H9 (cell line): ENCODE data around the gene SORCS2. TPM values are rescaled to one million over a fixed set of nuclear protein-coding genes. Genes with fewer than 3 reads are reported as not detected.

ENCODE experiments used
- DNase-seq: peaks from one replicate; pipeline ENCODE4 v3.0.0-alpha.2; 2017
- H2AFZ ChIP-seq: one replicate; pipeline ENCODE4 v1.6.1; 2013; ENCODE audit warnings: mild to moderate bottlenecking, low read length, control low read depth, moderate library complexity
- H2AK5ac ChIP-seq: 2 replicates; pipeline ENCODE4 v1.6.1; 2013; ENCODE audit warnings: low read length, control low read depth, mixed read lengths; ENCODE audit not compliant: insufficient read length
- H2BK120ac ChIP-seq: one replicate; pipeline ENCODE4 v1.6.1; 2013; ENCODE audit warnings: low read depth, mild to moderate bottlenecking, low read length, control low read depth, inconsistent platforms; ENCODE audit not compliant: poor library complexity, severe bottlenecking
- H2BK12ac ChIP-seq: 2 replicates; pipeline ENCODE4 v1.6.1; 2013; ENCODE audit warnings: low read length, control low read depth, mixed read lengths, low read depth; ENCODE audit not compliant: insufficient read length
- H2BK15ac ChIP-seq: 2 replicates; pipeline ENCODE4 v1.6.1; 2013; ENCODE audit warnings: low read depth, low read length, control low read depth
- H2BK20ac ChIP-seq: one replicate; pipeline ENCODE4 v1.6.1; 2013; ENCODE audit warnings: low read depth, mild to moderate bottlenecking, low read length, control low read depth, inconsistent platforms; ENCODE audit not compliant: poor library complexity, severe bottlenecking
- H2BK5ac ChIP-seq: 2 replicates; pipeline ENCODE4 v1.6.1; 2013; ENCODE audit warnings: low read length, control low read depth, mixed read lengths; ENCODE audit not compliant: insufficient read length
- H3K14ac ChIP-seq: 2 replicates; pipeline ENCODE4 v1.6.1; 2013; ENCODE audit warnings: low read length, control low read depth; ENCODE audit not compliant: insufficient read depth
- H3K18ac ChIP-seq: 2 replicates; pipeline ENCODE4 v1.6.1; 2013; ENCODE audit warnings: low read depth, mild to moderate bottlenecking, mixed read lengths, low read length, control low read depth; ENCODE audit not compliant: insufficient read length
- H3K23ac ChIP-seq: 2 replicates; pipeline ENCODE4 v1.6.1; 2013; ENCODE audit warnings: low read length, control low read depth, mixed read lengths, low read depth; ENCODE audit not compliant: insufficient read length
- H3K23me2 ChIP-seq: 2 replicates; pipeline ENCODE4 v1.6.1; 2013; ENCODE audit warnings: low read depth, mild to moderate bottlenecking, mixed read lengths, low read length, control low read depth; ENCODE audit not compliant: insufficient read length, poor library complexity, severe bottlenecking
- H3K27ac ChIP-seq: 2 replicates; pipeline ENCODE4 v1.5.1; 2013; ENCODE audit warnings: low read length, control low read depth, mixed read lengths, low read depth; ENCODE audit not compliant: insufficient read length
- H3K27me3 ChIP-seq: 2 replicates; pipeline ENCODE4 v1.6.1; 2013; ENCODE audit warnings: low read length, control low read depth, inconsistent platforms; ENCODE audit not compliant: insufficient read depth
- H3K4ac ChIP-seq: 2 replicates; pipeline ENCODE4 v1.6.1; 2013; ENCODE audit warnings: low read depth, mild to moderate bottlenecking, control low read depth, inconsistent platforms, low read length, moderate library complexity
- H3K4me1 ChIP-seq: 2 replicates; pipeline ENCODE4 v1.6.1; 2013; ENCODE audit warnings: low read length, control low read depth, inconsistent platforms; ENCODE audit not compliant: insufficient read depth
- H3K4me2 ChIP-seq: 2 replicates; pipeline ENCODE4 v1.6.1; 2013; ENCODE audit warnings: low read length, control low read depth, mixed read lengths; ENCODE audit not compliant: insufficient read length, insufficient read depth
- H3K56ac ChIP-seq: 2 replicates; pipeline ENCODE4 v1.6.1; 2013; ENCODE audit warnings: low read depth, mild to moderate bottlenecking, mixed read lengths, low read length, control low read depth; ENCODE audit not compliant: insufficient read length
- H3K79me1 ChIP-seq: 2 replicates; pipeline ENCODE4 v1.6.1; 2013; ENCODE audit warnings: low read depth, mild to moderate bottlenecking, moderate library complexity, low read length, control low read depth, inconsistent platforms; ENCODE audit not compliant: insufficient read depth, poor library complexity, severe bottlenecking
- H3K79me2 ChIP-seq: 2 replicates; pipeline ENCODE4 v1.6.1; 2013; ENCODE audit warnings: low read length, control low read depth, inconsistent platforms; ENCODE audit not compliant: insufficient read depth
- H3K9ac ChIP-seq: 2 replicates; pipeline ENCODE4 v1.6.1; 2013; ENCODE audit warnings: low read length, control low read depth, mixed read lengths; ENCODE audit not compliant: insufficient read length; ENCODE audit errors: extremely low read depth
- H3K9me3 ChIP-seq: one replicate; pipeline ENCODE4 v1.6.1; 2013; ENCODE audit warnings: low read depth, low read length, inconsistent platforms; ENCODE audit not compliant: control insufficient read depth
- H3T11ph ChIP-seq: one replicate; pipeline ENCODE4 v1.6.1; 2013; ENCODE audit warnings: mild to moderate bottlenecking, low read length, control low read depth, inconsistent platforms
- H4K20me1 ChIP-seq: one replicate; pipeline ENCODE4 v1.6.1; 2013; ENCODE audit not compliant: control insufficient read depth, insufficient read length, insufficient read depth
- H4K5ac ChIP-seq: 2 replicates; pipeline ENCODE4 v1.6.1; 2013; ENCODE audit warnings: low read depth, mild to moderate bottlenecking, mixed read lengths, low read length, control low read depth; ENCODE audit not compliant: insufficient read length
- H4K8ac ChIP-seq: replicated peaks from 2 replicates; pipeline ENCODE4 v1.6.1; 2013; ENCODE audit warnings: low read length, control low read depth, mixed read lengths, low read depth; ENCODE audit not compliant: insufficient read length
- H4K91ac ChIP-seq: 2 replicates; pipeline ENCODE4 v1.6.1; 2013; ENCODE audit warnings: low read depth, mild to moderate bottlenecking, moderate library complexity, mixed read lengths, low read length, control low read depth; ENCODE audit not compliant: insufficient read length
- H3K27ac Mint-ChIP-seq, 3 experiments: 2 replicates in 2 of 3; 3 replicates in 1 of 3; pipeline ENCODE4 v1.8.0; 2020 to 2021; ENCODE audit warnings: mixed read lengths in 3 of 3, mild to moderate bottlenecking in 1 of 3, moderate library complexity in 1 of 3
- H3K27me3 Mint-ChIP-seq: 2 replicates; pipeline ENCODE4 v1.8.0; 2021; ENCODE audit warnings: low read depth, mild to moderate bottlenecking, moderate library complexity, mixed read lengths
- H3K36me3 Mint-ChIP-seq, 3 experiments: 2 replicates in 2 of 3; 3 replicates in 1 of 3; pipeline ENCODE4 v1.8.0; 2020 to 2021; ENCODE audit warnings: low read depth in 3 of 3, mixed read lengths in 3 of 3; ENCODE audit not compliant: insufficient read depth in 1 of 3
- H3K4me1 Mint-ChIP-seq, 2 experiments: 2 replicates each; pipeline ENCODE4 v1.8.0; 2020; ENCODE audit warnings: mixed read lengths in 2 of 2
- H3K4me3 Mint-ChIP-seq, 2 experiments: 2 replicates in 1 of 2; 3 replicates in 1 of 2; pipeline ENCODE4 v1.8.0; 2020 to 2021; ENCODE audit warnings: mild to moderate bottlenecking in 2 of 2, mixed read lengths in 2 of 2, moderate library complexity in 1 of 2
- H3K9me3 Mint-ChIP-seq, 2 experiments: 2 replicates in 1 of 2; 3 replicates in 1 of 2; pipeline ENCODE4 v1.8.0; 2020; ENCODE audit warnings: mild to moderate bottlenecking in 2 of 2, mixed read lengths in 2 of 2, moderate library complexity in 1 of 2
- CTCF ChIP-seq: fragments of 200-600 bp; sonication (generic); conservative IDR thresholded peaks from 3 replicates; pipeline ENCODE4 v1.8.0; 2021; ENCODE audit warnings: antibody characterized with exemption, mild to moderate bottlenecking
- WGBS: extraction: QIAGEN DNeasy Blood & Tissue Kit; methylation state at CpG from one replicate; pipeline ENCODE4 v1.1.7; 2013; ENCODE audit warnings: missing lambda C conversion rate, low lambda C conversion rate, mixed read lengths; ENCODE audit not compliant: insufficient read length; ENCODE audit errors: extremely low coverage; 5-methylcytosine and 5-hydroxymethylcytosine counted together
- total RNA-seq: library from RNA; stranded (reverse); gene quantifications from 2 replicates; pipeline ENCODE4 v1.2.1, GENCODE V29; 2021

Gene SORCS2
- total RNA-seq, 1 experiment from 2014 or later, result 0.57 TPM

DNA sequence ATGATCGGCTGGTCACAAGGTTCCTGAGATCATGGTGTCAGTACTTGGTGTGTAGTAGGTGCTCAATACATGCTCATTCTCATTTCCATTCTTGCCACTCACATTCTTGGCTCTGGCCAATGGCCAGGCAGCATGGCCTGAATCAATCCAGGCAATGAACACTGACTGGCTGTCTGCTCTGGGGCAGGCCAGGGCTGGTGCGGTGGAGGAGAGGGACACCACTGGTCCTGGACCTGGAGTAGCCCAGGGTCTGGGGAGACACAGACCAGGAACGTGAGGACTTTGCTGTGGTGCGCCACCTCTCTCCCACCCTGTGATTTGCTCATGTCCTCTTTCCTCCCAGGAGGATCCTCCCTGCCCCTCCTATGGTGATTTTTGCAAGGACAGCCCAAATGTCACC lies 122.9 kb downstream of the SORCS2 start:
- H4K8ac ChIP-seq, result no peak overlapping the region
- no peak overlapping the region for H3K56ac ChIP-seq
- no peak for DNase-seq
- Mint-ChIP-seq H3K27me3 (no peaks in the 10 kb centered on the region; the same call in none of the 2 replicates), H3K9me3 (peaks cover 0 to 3% of the 10 kb centered on the region in 2 experiments; a peak in 2 of 5 replicates), H3K4me1 (peaks cover 11 to 14% of the 10 kb centered on the region in 2 experiments), H3K27ac (no peak overlapping the region), H3K4me3 (no peak overlapping the region), H3K36me3 (no peaks in the 10 kb centered on the region)
- no peak overlapping the region for H2AK5ac ChIP-seq
- H3K27me3 ChIP-seq, result no peaks in the 10 kb centered on the region
- H3K4ac ChIP-seq, result no peak overlapping the region
- H2BK15ac ChIP-seq, result no peak overlapping the region
- no peak overlapping the region for H2BK120ac ChIP-seq
- no peaks in the 10 kb centered on the region for H3K79me2 ChIP-seq
- no peak overlapping the region for H2BK5ac ChIP-seq
- no peak overlapping the region for H3K27ac ChIP-seq
- no peak overlapping the region for H4K91ac ChIP-seq
- H3K4me2 ChIP-seq, result no peak overlapping the region
- H3K4me1 ChIP-seq, result peaks cover 6% of the 10 kb centered on the region
- no peak overlapping the region for H3K18ac ChIP-seq
- no peaks in the 10 kb centered on the region for H4K20me1 ChIP-seq
- no peak overlapping the region for H3K14ac ChIP-seq
- H2AFZ ChIP-seq, result no peak overlapping the region
- H3K23ac ChIP-seq, result no peak overlapping the region
- WGBS, result no CpG with 5 or more reads among the region's 4 CpGs
- H3K9me3 ChIP-seq, result no peaks in the 10 kb centered on the region
- no peak for TF ChIP-seq CTCF
- no peak overlapping the region for H4K5ac ChIP-seq
- no peak overlapping the region for H2BK12ac ChIP-seq
- no peak overlapping the region for H3T11ph ChIP-seq
- H3K9ac ChIP-seq, result no peak overlapping the region
- H3K23me2 ChIP-seq, result no peaks in the 10 kb centered on the region
- no peaks in the 10 kb centered on the region for H3K79me1 ChIP-seq
- H2BK20ac ChIP-seq, result no peak overlapping the region
